Testis (tissue), 2 donors: ENCODE data around the gene LPAR2.

Experiments used
- POLR2A ChIP-seq: fragments of 450-650 bp; IDR thresholded peaks from one replicate; pipeline ENCODE4 v1.6.1; 2017; ENCODE audit warnings: antibody characterized with exemption, mild to moderate bottlenecking, moderate library complexity
- TF ChIP-seq, protein P1 (sequence below), 3 experiments: fragments of 450-650 bp in 2 of 3; fragments of 200-600 bp in 1 of 3; sonication (generic) in 1 of 3; IDR thresholded peaks; one replicate each; pipeline ENCODE4 v1.5.1; 2016 to 2019; ENCODE audit warnings: antibody characterized with exemption in 3 of 3, mild to moderate bottlenecking in 2 of 3, moderate library complexity in 1 of 3

- TF ChIP-seq, protein P1, sequence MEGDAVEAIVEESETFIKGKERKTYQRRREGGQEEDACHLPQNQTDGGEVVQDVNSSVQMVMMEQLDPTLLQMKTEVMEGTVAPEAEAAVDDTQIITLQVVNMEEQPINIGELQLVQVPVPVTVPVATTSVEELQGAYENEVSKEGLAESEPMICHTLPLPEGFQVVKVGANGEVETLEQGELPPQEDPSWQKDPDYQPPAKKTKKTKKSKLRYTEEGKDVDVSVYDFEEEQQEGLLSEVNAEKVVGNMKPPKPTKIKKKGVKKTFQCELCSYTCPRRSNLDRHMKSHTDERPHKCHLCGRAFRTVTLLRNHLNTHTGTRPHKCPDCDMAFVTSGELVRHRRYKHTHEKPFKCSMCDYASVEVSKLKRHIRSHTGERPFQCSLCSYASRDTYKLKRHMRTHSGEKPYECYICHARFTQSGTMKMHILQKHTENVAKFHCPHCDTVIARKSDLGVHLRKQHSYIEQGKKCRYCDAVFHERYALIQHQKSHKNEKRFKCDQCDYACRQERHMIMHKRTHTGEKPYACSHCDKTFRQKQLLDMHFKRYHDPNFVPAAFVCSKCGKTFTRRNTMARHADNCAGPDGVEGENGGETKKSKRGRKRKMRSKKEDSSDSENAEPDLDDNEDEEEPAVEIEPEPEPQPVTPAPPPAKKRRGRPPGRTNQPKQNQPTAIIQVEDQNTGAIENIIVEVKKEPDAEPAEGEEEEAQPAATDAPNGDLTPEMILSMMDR (IDR thresholded peaks at IDR 0.05) = no peak
- no peak for TF ChIP-seq POLR2A
Measured at GRCh38 chr19:19670070-19670551, 42.1 kb upstream of the LPAR2 start.
